Measurements from ENCODE around the gene PDCL2.

- TF ChIP-seq CTCF (IDR thresholded peaks at IDR 0.05) (no peak), POLR2A (IDR thresholded peaks at IDR 0.05) (no peak)
These were observed 44.6 kb downstream of the PDCL2 start for GRCh38 chr4:55547466-55547770.

Measured in uterus (tissue), 2 donors.